ENCODE data around the gene IL4.
"Not testable (repeated sequence)": the region's sequence is repeated elsewhere in the genome, so short reads cannot be mapped to it uniquely, and the experiment has no call there.

Gene IL4

DNA sequence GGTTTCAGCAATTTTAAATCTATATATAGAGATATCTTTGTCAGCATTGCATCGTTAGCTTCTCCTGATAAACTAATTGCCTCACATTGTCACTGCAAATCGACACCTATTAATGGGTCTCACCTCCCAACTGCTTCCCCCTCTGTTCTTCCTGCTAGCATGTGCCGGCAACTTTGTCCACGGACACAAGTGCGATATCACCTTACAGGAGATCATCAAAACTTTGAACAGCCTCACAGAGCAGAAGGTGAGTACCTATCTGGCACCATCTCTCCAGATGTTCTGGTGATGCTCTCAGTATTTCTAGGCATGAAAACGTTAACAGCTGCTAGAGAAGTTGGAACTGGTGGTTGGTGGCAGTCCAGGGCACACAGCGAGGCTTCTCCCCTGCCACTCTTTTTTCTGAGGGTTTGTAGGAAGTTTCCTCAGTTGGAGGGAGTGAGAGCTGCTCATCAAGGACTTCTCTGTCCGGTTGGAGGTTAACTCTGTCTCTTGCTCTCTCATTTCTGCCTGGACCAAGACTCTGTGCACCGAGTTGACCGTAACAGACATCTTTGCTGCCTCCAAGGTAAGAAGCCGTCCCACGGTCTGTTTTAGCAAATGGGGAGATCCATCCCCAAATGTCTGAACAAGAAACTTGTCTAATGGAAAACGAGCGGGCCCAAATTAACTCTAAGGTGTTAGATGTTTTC lies at the start of gene IL4:
Gene IL4, plus strand, starts transcription at position 51 of the 692 bp plus-strand sequence. Its CDS starts 62 bp downstream, at position 113.
- DNase-seq (ENCODE audit: low spot score): no peak
- no peak for FAIRE-seq

GRCh38 chr5:132627470-132627869 lies 46.3 kb upstream of the IL4 start:
- FAIRE-seq (no peak), DNase-seq (ENCODE audit: low spot score) (no peak)

DNA sequence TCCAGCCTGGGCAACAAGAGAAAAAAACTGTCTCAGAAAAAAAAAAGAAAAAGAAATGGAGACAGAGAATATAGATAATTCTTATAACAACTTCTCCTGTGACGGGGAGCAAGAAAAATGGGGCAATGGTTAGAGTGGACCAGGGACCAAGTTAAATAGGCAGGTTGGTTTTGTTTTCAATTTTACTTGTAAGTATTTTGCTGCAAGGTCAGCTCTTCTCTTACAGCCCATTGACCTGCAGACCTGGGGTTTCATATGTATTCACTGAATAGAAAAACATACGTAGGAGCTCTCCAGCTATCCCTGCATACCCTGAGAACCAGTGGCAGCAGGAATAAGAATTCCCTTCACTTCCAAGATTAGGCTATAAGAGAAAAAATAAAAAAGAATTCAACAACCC lies 45.0 kb upstream of the IL4 start:
- no peak for FAIRE-seq
- no peak for DNase-seq (ENCODE audit: low spot score)

- DNase-seq (ENCODE audit: low spot score) (no peak), FAIRE-seq (no peak)
Measured at GRCh38 chr5:132629230-132629944, 44.4 kb upstream of the IL4 start.

DNA sequence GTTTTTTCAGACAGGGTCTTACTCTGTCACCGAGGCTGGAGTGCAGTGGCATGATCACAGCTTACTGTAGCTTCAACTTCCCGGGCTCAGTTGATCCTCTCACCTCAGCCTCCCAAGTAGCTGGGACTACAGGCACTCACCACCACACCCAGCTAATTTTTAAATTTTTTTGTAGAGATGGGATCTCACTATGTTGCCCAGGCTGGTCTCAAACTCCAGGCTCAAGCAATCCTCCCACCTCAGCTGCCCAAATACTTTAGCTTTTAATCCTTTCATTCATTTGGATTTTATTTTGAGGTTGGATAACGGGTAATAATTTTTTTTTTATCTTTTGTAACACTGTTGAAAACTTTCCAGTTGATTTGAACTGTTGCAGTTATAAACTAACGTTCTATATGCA lies 40.2 kb upstream of the IL4 start:
- not testable (repeated sequence) for FAIRE-seq; DNase-seq (ENCODE audit: low spot score)

GRCh38 chr5:132635873-132636272 lies 37.9 kb upstream of the IL4 start:
- no peak for FAIRE-seq

GRCh38 chr5:132637241-132637640 lies 36.5 kb upstream of the IL4 start:
- FAIRE-seq: no peak

More at GRCh38 chr5:132635873-132636272, 37.9 kb upstream of the IL4 start:
- DNase-seq (ENCODE audit: low spot score): no peak

GRCh38 chr5:132639706-132640130 lies 34.1 kb upstream of the IL4 start:
- no peak for FAIRE-seq

More at GRCh38 chr5:132637241-132637640, 36.5 kb upstream of the IL4 start:
- DNase-seq (ENCODE audit: low spot score): no peak

DNA sequence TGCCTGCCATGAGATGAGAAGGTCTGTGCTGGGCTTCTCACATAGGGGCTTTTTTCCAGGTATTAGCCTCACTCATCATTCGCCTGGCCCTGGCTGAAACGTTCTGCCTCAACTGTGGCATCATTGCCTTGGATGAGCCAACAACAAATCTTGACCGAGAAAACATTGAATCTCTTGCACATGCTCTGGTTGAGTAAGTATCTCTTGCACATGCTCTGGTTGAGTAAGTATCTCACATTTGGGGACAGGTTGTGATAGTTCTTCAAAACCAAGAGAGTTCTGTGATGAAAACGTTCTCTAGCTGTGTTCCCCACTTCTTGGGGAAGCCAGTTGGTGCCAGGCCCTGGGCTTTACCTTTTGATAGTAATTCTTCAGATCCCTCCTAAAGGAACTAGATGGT lies 33.2 kb upstream of the IL4 start:
- DNase-seq (ENCODE audit: low spot score) (no peak), FAIRE-seq (no peak)

More at GRCh38 chr5:132639706-132640130, 34.1 kb upstream of the IL4 start:
- DNase-seq (ENCODE audit: low spot score): no peak

- DNase-seq (ENCODE audit: low spot score): no peak
- no peak for FAIRE-seq
Measured at GRCh38 chr5:132641241-132641723, 32.5 kb upstream of the IL4 start.

DNA sequence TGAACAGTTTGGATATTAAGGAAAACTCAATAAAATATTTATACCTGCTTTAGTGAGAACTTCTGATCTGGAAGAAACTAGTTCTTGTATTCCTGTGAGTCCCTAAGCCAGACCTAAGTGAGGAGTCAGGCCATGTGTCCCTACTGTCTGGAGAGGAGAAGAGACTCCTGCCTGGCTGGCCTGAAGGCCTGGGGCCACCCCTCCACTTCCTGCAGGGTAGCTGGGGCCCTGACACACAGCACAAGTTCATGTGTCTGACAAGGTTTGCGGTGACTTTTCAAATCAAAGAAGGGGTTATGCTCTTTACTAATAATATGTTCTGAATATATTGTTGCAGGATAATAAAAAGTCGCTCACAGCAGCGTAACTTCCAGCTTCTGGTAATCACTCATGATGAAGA lies 31.9 kb upstream of the IL4 start:
- FAIRE-seq: no peak
- DNase-seq (ENCODE audit: low spot score): no peak

GRCh38 chr5:132644177-132644576 lies 29.6 kb upstream of the IL4 start:
- no peak for FAIRE-seq
- DNase-seq (ENCODE audit: low spot score): no peak

- FAIRE-seq (no peak), DNase-seq (ENCODE audit: low spot score) (no peak)
Measured at GRCh38 chr5:132646583-132647266, 27.1 kb upstream of the IL4 start.

DNA sequence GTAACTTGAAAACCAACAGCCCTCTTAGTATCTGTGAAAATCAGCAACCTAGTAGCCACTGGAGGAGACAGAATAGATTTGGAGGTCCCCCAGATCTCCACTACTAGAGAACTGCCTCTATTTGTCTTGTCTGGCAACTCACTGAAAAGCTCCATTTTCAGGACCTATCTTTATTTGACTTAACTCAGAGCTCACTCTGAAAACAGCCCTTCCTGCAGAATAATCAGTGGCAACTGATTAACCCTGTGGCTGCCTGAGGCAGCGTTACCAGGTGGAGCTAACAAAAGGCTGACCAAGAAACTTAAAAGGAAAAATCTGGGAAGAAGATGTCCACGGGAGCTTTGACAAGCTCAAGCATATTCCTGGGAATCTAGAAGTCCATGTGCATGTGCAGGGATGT lies 26.3 kb upstream of the IL4 start:
- FAIRE-seq: no peak
- no peak for DNase-seq (ENCODE audit: low spot score)

DNA sequence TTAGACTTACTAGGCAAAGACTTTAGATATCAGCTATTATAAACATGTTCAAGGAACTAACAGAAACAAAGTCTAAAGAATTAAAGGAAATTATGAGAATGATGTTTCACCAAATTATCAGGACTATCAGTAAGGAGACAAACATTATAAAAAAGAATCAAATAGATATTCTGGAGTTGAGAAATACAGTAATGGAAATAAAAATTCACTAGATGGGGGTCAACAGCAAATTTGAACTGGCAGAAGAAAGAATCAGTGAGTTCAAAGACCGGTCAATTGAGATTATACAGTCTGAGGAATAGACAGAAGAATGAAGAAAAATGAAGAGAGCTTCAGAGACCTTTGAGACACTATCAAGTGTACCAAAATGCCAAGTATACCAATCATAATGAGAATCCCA lies 25.4 kb upstream of the IL4 start:
- no peak for FAIRE-seq

GRCh38 chr5:132651838-132652469 lies 21.8 kb upstream of the IL4 start:
- FAIRE-seq: no peak
- DNase-seq (ENCODE audit: low spot score): no peak

More for the DNA sequence above, 25.4 kb upstream of the IL4 start:
- DNase-seq (ENCODE audit: low spot score): no peak

DNA sequence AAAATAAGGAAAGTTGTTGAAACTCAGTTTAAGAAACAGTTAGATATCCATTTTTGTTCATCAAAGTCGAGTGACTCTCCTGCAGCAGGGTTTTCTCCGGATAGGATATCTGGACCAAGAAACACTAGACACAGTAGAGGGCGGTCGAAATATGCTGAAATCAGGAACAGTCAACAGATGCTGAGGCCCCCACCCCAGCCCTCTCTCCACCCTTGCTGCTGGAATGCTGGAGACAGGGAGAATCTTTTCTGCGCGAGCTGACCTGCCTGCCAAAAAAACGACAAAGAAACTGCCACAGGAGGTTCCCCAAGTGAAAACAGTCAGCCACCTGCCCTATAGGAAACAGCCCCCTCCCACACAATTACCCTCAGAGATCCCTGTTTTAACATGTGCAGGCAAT lies 20.1 kb upstream of the IL4 start:
- DNase-seq (ENCODE audit: low spot score): no peak
- FAIRE-seq: no peak

DNA sequence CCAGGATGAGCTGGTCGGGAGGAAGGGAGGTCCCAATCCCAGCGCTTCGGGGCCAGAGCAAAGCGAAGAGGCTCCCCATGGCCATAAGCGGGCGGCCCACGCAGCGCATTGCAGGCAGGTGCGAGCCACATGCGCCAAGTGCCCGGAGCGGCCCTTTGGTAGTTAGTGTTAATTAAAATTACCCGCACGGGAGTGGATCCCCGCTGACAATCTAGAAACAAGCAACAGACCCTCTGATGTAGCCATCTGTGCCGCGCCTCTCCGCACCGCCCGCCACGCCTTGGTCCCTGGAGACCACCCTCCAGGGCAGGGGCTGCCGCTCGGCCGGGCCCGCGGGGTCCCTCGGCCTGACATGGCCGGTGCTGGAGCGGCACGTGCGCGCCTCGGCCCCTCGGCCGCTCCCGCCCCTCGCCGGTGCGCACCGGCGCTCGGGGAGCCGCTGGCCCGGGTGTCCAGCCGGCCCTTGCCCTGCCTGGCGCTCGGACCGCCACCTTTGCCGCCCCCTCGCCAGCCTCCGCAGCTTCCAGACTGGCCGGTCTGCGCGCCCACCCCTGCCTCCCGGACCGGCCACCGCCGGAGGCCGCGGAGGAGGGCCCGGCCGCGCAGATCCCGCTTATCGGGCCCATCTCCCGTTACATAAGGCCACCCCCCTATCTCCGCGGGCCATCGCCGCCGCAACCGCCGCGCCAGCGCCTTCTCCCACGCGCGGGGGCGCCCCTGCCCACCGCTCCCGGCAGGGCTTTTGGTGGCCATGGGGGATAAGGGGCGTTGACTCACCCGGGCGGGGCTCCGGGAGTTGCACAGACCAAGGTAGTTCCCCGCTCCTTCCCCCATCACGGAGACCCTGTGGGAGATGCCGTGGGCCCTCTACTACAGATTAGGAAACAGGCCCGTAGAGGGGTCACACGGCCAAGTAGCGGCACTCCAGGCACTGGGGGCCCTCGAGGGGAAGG lies 17.7 kb upstream of the IL4 start:
- no peak for DNase-seq (ENCODE audit: low spot score)
- no peak for FAIRE-seq

- no peak for FAIRE-seq
- DNase-seq (ENCODE audit: low spot score): no peak
Measured at GRCh38 chr5:132656774-132657355, 16.9 kb upstream of the IL4 start.
